ENCODE data around the gene ALDH1L1. TPM values are rescaled to one million over a fixed set of nuclear protein-coding genes. Genes with fewer than 3 reads are reported as not detected.

The ALDH1L1 gene
- total RNA-seq, 2 donors from 2014 or later = 54.7 to 65.3 TPM

DNA sequence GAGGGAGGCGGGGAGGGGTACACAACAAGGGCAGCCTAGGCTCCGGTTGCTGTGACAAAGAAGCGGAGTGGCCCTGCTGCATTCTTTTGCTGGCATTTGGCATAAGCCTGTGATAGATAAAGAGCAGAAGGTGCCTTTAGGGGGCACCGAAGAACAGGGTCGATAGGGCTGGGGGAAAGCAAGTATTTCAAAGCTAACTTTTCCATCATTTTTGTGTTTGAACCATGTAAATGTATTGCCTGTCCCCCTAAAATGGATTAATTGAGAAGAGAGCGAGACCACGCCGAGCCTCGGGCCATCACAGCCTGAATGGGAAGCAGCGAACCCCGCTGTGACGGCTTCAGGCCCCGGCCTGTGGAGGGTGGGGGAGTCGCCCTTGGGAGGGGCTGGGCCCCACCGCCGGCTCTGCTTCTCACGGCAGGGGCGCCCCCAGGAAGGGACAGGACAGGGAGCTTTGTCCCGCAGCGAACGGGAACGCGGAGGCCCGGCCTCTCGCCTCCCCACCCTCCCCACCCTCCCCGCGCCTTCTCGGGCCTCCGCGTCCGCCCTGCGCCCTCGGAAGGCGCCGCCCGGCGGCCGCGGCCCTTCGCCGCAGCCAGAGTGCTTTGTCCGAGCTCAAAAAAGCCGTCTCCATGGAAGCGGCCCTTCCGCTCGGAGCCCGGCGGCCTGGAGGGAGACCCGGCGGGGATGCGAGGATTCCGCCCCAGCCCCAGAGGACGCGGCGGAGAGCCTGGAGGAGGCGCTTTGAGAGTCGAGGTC is 32.4 kb upstream of the ALDH1L1 start:
- intact Hi-C loops (cut with DNase I) = no loop called here
- DNase-seq (peak; percentile 59 to 68 (median 62)), ATAC-seq (peak; percentile 80)
- Histone ChIP-seq H3K9me3 (no peaks in the 10 kb centered on the region), H3K27ac (peak overlapping the region; percentile 18 to 92 (median 78)), H3K4me1 (peaks cover 21% of the 10 kb centered on the region), H3K36me3 (replicated peaks in 1 of 2; ENCODE audit: insufficient read depth in 1 of 2, low read depth in 2 of 2) (no peaks in the 10 kb centered on the region), H3K4me3 (peak overlapping the region; percentile 9 to 23), H3K27me3 (no peaks in the 10 kb centered on the region)
- WGBS, 2 donors = 3 to 14% methylated on average over 12 to 57 of the region's 57 CpGs
- TF ChIP-seq, protein P1, sequence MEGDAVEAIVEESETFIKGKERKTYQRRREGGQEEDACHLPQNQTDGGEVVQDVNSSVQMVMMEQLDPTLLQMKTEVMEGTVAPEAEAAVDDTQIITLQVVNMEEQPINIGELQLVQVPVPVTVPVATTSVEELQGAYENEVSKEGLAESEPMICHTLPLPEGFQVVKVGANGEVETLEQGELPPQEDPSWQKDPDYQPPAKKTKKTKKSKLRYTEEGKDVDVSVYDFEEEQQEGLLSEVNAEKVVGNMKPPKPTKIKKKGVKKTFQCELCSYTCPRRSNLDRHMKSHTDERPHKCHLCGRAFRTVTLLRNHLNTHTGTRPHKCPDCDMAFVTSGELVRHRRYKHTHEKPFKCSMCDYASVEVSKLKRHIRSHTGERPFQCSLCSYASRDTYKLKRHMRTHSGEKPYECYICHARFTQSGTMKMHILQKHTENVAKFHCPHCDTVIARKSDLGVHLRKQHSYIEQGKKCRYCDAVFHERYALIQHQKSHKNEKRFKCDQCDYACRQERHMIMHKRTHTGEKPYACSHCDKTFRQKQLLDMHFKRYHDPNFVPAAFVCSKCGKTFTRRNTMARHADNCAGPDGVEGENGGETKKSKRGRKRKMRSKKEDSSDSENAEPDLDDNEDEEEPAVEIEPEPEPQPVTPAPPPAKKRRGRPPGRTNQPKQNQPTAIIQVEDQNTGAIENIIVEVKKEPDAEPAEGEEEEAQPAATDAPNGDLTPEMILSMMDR (IDR thresholded peaks at IDR 0.05) = peak; percentile 36 to 70 (median 50)
- TF ChIP-seq POLR2A (IDR thresholded peaks at IDR 0.05) = peak in 2 of 3 donors; percentile 49 to 51

DNA sequence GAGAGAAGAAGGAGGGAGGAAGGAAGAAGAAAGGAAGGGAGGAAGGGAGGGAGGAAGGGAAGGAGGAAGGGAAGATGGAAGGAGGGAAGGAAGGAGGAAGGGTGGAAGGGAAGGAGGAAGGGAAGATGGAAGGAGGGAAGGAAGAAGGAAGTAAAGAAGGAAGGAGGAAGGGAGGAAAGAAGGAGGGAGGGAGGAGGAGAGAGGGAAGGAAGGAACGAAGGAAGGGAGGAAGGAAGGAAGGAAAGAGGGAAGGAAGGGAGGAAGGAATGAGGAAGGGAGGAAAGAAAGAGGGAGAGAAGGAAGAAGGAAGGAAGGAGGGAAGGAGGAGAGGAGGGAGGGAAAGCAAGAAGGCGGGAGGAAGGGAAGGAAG is 31.8 kb upstream of the ALDH1L1 start:
- H3K27ac ChIP-seq = peak overlapping the region; percentile 18 to 92 (median 78)
- WGBS, 2 donors = 66 to 79% methylated on average over 2 of the region's 2 CpGs
- H3K27me3 ChIP-seq = no peaks in the 10 kb centered on the region
- H3K9me3 ChIP-seq = no peaks in the 10 kb centered on the region
- intact Hi-C loops (cut with DNase I) = no loop called here
- no peak overlapping the region for H3K4me3 ChIP-seq
- ATAC-seq (no peak), DNase-seq (no peak)
- no peaks in the 10 kb centered on the region for H3K36me3 ChIP-seq (replicated peaks in 1 of 2; ENCODE audit: insufficient read depth in 1 of 2, low read depth in 2 of 2)
- peaks cover 21% of the 10 kb centered on the region for H3K4me1 ChIP-seq
- TF ChIP-seq, protein P1 (IDR thresholded peaks at IDR 0.05) = no peak
- TF ChIP-seq POLR2A (IDR thresholded peaks at IDR 0.05) = no peak

DNA sequence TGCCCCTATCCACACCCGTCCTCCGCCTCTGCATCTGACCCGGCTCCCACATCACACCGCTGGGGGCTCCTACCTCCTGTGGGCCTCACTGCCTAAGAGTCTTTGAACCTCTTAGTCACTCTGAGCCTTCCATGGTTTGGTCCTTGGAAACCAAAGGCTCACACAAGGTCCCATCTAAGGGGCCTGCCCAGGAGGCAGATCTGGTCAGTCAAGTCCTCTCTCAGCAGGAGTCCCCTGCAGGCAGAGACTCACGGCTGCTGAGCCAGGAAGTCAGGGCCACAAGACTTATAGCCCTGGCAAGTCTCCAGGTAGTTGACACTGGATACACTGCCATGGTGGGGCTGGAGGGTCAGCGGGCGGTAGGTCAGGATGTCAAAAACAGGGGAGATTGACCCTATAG is 31.2 kb upstream of the ALDH1L1 start:
- WGBS, 2 donors = 80 to 91% methylated on average over 7 of the region's 7 CpGs
- ATAC-seq = no peak

DNA sequence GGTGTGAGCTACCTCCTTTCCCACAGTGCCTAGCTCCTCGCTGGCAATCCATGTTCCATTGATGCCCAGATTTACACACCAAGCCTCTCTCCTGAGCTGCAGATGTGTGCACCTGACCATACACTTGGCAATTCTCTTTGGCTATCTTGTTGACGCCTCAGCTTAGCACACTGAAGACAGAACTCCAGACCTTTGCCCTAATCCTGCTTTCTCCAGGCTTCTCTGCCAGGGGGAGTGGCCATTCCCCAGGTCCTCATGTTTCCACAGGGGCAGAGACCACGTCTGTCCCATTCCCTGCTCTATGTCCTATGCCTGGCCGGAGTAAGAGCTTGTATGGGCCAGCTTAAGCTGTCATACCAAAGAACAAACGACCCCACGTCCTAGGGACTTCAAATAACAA is 30.2 kb upstream of the ALDH1L1 start:
- Histone ChIP-seq H3K27me3 (no peaks in the 10 kb centered on the region), H3K27ac (no peak overlapping the region), H3K9me3 (no peaks in the 10 kb centered on the region), H3K4me1 (peaks cover 21% of the 10 kb centered on the region), H3K36me3 (replicated peaks in 1 of 2; ENCODE audit: insufficient read depth in 1 of 2, low read depth in 2 of 2) (no peaks in the 10 kb centered on the region), H3K4me3 (no peak overlapping the region)
- TF ChIP-seq, protein P1 (IDR thresholded peaks at IDR 0.05) = no peak
- TF ChIP-seq POLR2A (IDR thresholded peaks at IDR 0.05) = no peak
- ATAC-seq (no peak), DNase-seq (no peak)
- intact Hi-C loops (cut with DNase I) = no loop called here
- 62 to 70% methylated on average over 6 of the region's 6 CpGs for WGBS, 2 donors

More for the DNA sequence above, 31.2 kb upstream of the ALDH1L1 start:
- intact Hi-C loops (cut with DNase I) = no loop called here
- DNase-seq = no peak
- H3K4me3 ChIP-seq = no peak overlapping the region
- H3K36me3 ChIP-seq (replicated peaks in 1 of 2; ENCODE audit: insufficient read depth in 1 of 2, low read depth in 2 of 2) = no peaks in the 10 kb centered on the region
- H3K27me3 ChIP-seq = no peaks in the 10 kb centered on the region
- peaks cover 21% of the 10 kb centered on the region for H3K4me1 ChIP-seq
- TF ChIP-seq, protein P1 (IDR thresholded peaks at IDR 0.05) = no peak
- no peak for TF ChIP-seq POLR2A (IDR thresholded peaks at IDR 0.05)
- H3K9me3 ChIP-seq = no peaks in the 10 kb centered on the region
- no peak overlapping the region for H3K27ac ChIP-seq

DNA sequence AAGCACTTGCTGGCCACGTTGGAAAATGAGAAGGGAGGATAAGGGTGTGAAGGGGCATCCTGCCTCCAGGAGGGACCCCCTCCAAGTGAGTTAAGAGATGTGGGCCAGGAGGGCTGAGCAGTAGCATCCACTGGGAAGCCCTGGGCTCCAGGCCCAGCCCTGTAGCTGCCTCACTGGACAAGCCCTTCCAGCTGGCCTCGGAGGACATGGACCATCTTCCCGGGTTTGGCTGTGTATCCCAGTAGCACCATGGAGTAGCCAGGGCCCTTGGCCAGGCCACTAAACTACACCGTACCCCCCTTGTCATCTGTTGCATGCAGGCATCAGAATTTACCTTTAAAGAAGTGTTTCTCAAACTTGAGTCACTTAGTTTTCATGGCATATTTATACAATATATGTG is 29.4 kb upstream of the ALDH1L1 start:
- Histone ChIP-seq H3K36me3 (replicated peaks in 1 of 2; ENCODE audit: insufficient read depth in 1 of 2, low read depth in 2 of 2) (no peaks in the 10 kb centered on the region), H3K27me3 (no peaks in the 10 kb centered on the region), H3K27ac (no peak overlapping the region), H3K9me3 (no peaks in the 10 kb centered on the region), H3K4me3 (no peak overlapping the region), H3K4me1 (peaks cover 21% of the 10 kb centered on the region)
- ATAC-seq = no peak
- DNase-seq = no peak
- intact Hi-C loops (cut with DNase I) = no loop called here
- WGBS, 2 donors = 72 to 80% methylated on average over 2 to 4 of the region's 4 CpGs
- TF ChIP-seq, protein P1 (IDR thresholded peaks at IDR 0.05) = no peak
- TF ChIP-seq POLR2A (IDR thresholded peaks at IDR 0.05) = no peak

Data from body of pancreas (tissue), 4 donors.